Mesothelial cell of epicardium (in vitro differentiated cells): ENCODE measurements around the gene IFNW1. TPM values are rescaled to one million over a fixed set of nuclear protein-coding genes. Genes with fewer than 3 reads are reported as not detected.

ENCODE experiments used
- DNase-seq, 2 experiments: peaks; one replicate each; pipeline ENCODE4 v3.0.0; 2021; ENCODE audit warnings: low spot score in 2 of 2; ENCODE audit not compliant: unreplicated experiment in 2 of 2
- H3K27ac Mint-ChIP-seq: 2 replicates; pipeline ENCODE4 v1.8.0; 2021; ENCODE audit warnings: mixed read lengths
- H3K27me3 Mint-ChIP-seq: 2 replicates; pipeline ENCODE4 v1.8.0; 2021; ENCODE audit warnings: low read depth, mixed read lengths
- H3K36me3 Mint-ChIP-seq: 2 replicates; pipeline ENCODE4 v1.8.0; 2021; ENCODE audit warnings: mixed read lengths
- H3K4me1 Mint-ChIP-seq: 2 replicates; pipeline ENCODE4 v1.8.0; 2021; ENCODE audit warnings: mixed read lengths
- H3K4me3 Mint-ChIP-seq: 2 replicates; pipeline ENCODE4 v1.8.0; 2021; ENCODE audit warnings: mild to moderate bottlenecking, moderate library complexity, mixed read lengths
- H3K9me3 Mint-ChIP-seq: 2 replicates; pipeline ENCODE4 v1.8.0; 2021; ENCODE audit warnings: mixed read lengths
- total RNA-seq: library from RNA; stranded (reverse); gene quantifications from 3 replicates; pipeline ENCODE4 v1.2.1, GENCODE V29; 2021
- TF ChIP-seq, protein P1 (sequence below): fragments of 200-600 bp; sonication (generic); IDR thresholded peaks from one replicate; pipeline ENCODE4 v1.5.0; 2021; ENCODE audit warnings: antibody characterized with exemption; ENCODE audit not compliant: unreplicated experiment

IFNW1 gene
- total RNA-seq, 1 donor from 2014 or later = not detected

DNA sequence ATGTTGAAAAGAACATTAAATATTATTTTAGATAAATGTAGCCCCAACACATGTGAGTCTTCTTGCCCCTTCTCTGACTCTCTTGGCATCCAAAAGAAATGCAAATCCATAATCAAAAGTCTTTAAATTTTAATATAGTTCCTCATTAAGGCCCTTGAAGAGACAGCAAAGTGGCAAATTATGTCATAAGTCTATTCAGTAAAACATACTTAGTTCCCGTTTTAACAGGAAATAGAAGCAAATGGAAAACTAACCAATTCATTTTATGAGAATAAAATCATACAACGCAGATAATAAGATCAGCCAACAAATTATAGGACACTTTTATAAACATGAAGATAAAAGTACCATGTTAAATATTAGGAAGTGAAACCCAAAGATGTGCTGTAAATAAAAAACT, 43.8 kb downstream of the IFNW1 start:
- Mint-ChIP-seq H3K27me3 (peaks cover 1% of the 10 kb centered on the region), H3K36me3 (no peaks in the 10 kb centered on the region), H3K4me3 (no peak overlapping the region), H3K27ac (no peak overlapping the region), H3K4me1 (peaks cover 19% of the 10 kb centered on the region), H3K9me3 (peaks cover 5% of the 10 kb centered on the region)
- TF ChIP-seq, protein P1, sequence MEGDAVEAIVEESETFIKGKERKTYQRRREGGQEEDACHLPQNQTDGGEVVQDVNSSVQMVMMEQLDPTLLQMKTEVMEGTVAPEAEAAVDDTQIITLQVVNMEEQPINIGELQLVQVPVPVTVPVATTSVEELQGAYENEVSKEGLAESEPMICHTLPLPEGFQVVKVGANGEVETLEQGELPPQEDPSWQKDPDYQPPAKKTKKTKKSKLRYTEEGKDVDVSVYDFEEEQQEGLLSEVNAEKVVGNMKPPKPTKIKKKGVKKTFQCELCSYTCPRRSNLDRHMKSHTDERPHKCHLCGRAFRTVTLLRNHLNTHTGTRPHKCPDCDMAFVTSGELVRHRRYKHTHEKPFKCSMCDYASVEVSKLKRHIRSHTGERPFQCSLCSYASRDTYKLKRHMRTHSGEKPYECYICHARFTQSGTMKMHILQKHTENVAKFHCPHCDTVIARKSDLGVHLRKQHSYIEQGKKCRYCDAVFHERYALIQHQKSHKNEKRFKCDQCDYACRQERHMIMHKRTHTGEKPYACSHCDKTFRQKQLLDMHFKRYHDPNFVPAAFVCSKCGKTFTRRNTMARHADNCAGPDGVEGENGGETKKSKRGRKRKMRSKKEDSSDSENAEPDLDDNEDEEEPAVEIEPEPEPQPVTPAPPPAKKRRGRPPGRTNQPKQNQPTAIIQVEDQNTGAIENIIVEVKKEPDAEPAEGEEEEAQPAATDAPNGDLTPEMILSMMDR = no peak
- no peak for DNase-seq

DNA sequence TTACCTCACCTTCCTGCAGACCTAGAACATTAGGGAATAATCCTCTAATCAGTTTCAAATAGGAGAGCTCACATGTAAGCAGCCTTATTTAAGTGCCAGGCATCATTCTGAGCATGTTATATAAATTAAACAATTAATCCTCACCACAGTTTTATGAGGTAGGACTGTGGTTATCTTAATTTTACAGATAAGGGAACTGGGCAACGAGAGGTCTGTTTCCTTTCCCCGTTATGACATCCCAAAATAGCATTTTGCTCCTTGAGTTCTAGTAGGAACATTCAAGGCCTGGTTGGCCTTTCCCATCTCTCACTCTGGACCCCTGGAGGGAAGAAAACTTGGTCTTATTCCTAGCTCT, 44.8 kb downstream of the IFNW1 start:
- no peak for DNase-seq
- peaks cover 1% of the 10 kb centered on the region for H3K27me3 Mint-ChIP-seq
- peaks cover 19% of the 10 kb centered on the region for H3K4me1 Mint-ChIP-seq
- H3K4me3 Mint-ChIP-seq = no peak overlapping the region
- TF ChIP-seq, protein P1 = no peak
- peaks cover 1% of the 10 kb centered on the region for H3K36me3 Mint-ChIP-seq
- peak overlapping the region; percentile 80 for H3K27ac Mint-ChIP-seq
- peaks cover 8% of the 10 kb centered on the region for H3K9me3 Mint-ChIP-seq

- Mint-ChIP-seq H3K36me3 (peaks cover 1% of the 10 kb centered on the region), H3K27me3 (peaks cover 1% of the 10 kb centered on the region), H3K4me1 (peaks cover 19% of the 10 kb centered on the region), H3K9me3 (peaks cover 8% of the 10 kb centered on the region), H3K27ac (peak overlapping the region; percentile 80), H3K4me3 (no peak overlapping the region)
- DNase-seq = no peak
- TF ChIP-seq, protein P1 = no peak
Observed at GRCh38 chr9:21096172-21096900, 45.3 kb downstream of the IFNW1 start.

- DNase-seq = no peak
- Mint-ChIP-seq H3K27ac (peak overlapping the region; percentile 79), H3K4me3 (no peak overlapping the region), H3K36me3 (peaks cover 1% of the 10 kb centered on the region), H3K9me3 (peaks cover 13% of the 10 kb centered on the region), H3K27me3 (no peaks in the 10 kb centered on the region), H3K4me1 (peaks cover 19% of the 10 kb centered on the region)
- TF ChIP-seq, protein P1 = no peak
Observed at GRCh38 chr9:21095561-21095960, 46.1 kb downstream of the IFNW1 start.

Other genes with a start within 250 kb of the IFNW1 start
- 3.0 TPM in 3 replicates for gene HACD4, start 110.2 kb downstream of the IFNW1 start, total RNA-seq
- gene IFNB1, start 63.9 kb downstream of the IFNW1 start, total RNA-seq = not detected in 3 replicates
- not detected in 3 replicates for gene IFNA21, start 24.8 kb upstream of the IFNW1 start, total RNA-seq
- not detected in 3 replicates for gene IFNA4, start 45.8 kb upstream of the IFNW1 start, total RNA-seq
- gene IFNA7, start 60.4 kb upstream of the IFNW1 start, total RNA-seq = not detected in 3 replicates
- gene IFNA10, start 65.3 kb upstream of the IFNW1 start, total RNA-seq = not detected in 3 replicates
- not detected in 3 replicates for gene IFNA16, start 75.5 kb upstream of the IFNW1 start, total RNA-seq
- not detected in 3 replicates for gene IFNA17, start 86.4 kb upstream of the IFNW1 start, total RNA-seq
- not detected in 3 replicates for gene IFNA14, start 98.2 kb upstream of the IFNW1 start, total RNA-seq
- gene IFNA5, start 163.5 kb upstream of the IFNW1 start, total RNA-seq = not detected in 3 replicates
- 36.7 to 37.5 TPM (median 36.9 TPM) in 3 replicates for gene KLHL9, start 193.6 kb upstream of the IFNW1 start, total RNA-seq
- 0.14 TPM in 1 of 3 replicates, not detected in the others for gene IFNA6, start 209.1 kb upstream of the IFNW1 start, total RNA-seq
- gene IFNA13, start 226.2 kb upstream of the IFNW1 start, total RNA-seq = 0.60 to 1.0 TPM (median 0.66 TPM) in 3 replicates
- 0.34 to 0.62 TPM (median 0.58 TPM) in 3 replicates for gene IFNA2, start 243.6 kb upstream of the IFNW1 start, total RNA-seq